GM10248 (cell line): ENCODE measurements around the gene SLC16A12.

ENCODE experiments used
- CTCF ChIA-PET: fragments of 300-600 bp; sonication (Branson Sonifier 250); formaldehyde crosslinking; extraction: SDS; loops from one replicate; lab custom pipeline; 2021; ENCODE audit warnings: antibody characterized with exemption; lab: Yijun Ruan, JAX
- POLR2A ChIA-PET: fragments of 350-650 bp; sonication (Branson Sonifier 250); formaldehyde crosslinking; extraction: SDS; loops from one replicate; lab custom pipeline; 2020; ENCODE audit warnings: antibody characterized with exemption; lab: Yijun Ruan, JAX
- DNase-seq: peaks from one replicate; pipeline ENCODE4 v3.0.0; 2012; ENCODE audit errors: extremely low spot score
- CTCF ChIP-seq: IDR thresholded peaks from 2 replicates; pipeline ENCODE4 v1.5.1; 2012; ENCODE audit warnings: mild to moderate bottlenecking, low read depth; ENCODE audit errors: extremely low read depth, missing control alignments, control extremely low read depth

The SLC16A12 gene

GRCh38 chr10:89494068-89494467 is 41.3 kb downstream of the SLC16A12 start:
- TF ChIP-seq CTCF: no peak
- CTCF ChIA-PET: interaction anchor here (1.1 kb wide), 1 partner anchor 28 kb away, joined by 5 read pairs; no protein-coding TSS in a partner anchor
- DNase-seq: no peak
- POLR2A ChIA-PET: no interaction called here

- CTCF ChIA-PET: interaction anchor here (1.4 kb wide), 1 partner anchor 47 kb away, joined by 3 read pairs; no protein-coding TSS in a partner anchor
- TF ChIP-seq CTCF: no peak
- DNase-seq: no peak
- POLR2A ChIA-PET: no interaction called here
Measured at GRCh38 chr10:89491932-89492331, 43.5 kb downstream of the SLC16A12 start.

- CTCF ChIA-PET: interaction anchor here (1.8 kb wide), 1 partner anchor 9 kb away, joined by 6 read pairs; no protein-coding TSS in a partner anchor
Measured at GRCh38 chr10:89490596-89491335, 44.6 kb downstream of the SLC16A12 start.

GRCh38 chr10:89482256-89482655 is 53.1 kb downstream of the SLC16A12 start:
- DNase-seq: no peak
- POLR2A ChIA-PET: no interaction called here
- no peak for TF ChIP-seq CTCF
- CTCF ChIA-PET: no interaction called here

More at GRCh38 chr10:89490596-89491335, 44.6 kb downstream of the SLC16A12 start:
- no peak for TF ChIP-seq CTCF
- POLR2A ChIA-PET: no interaction called here
- DNase-seq: no peak

- ChIA-PET CTCF (no interaction called here), POLR2A (no interaction called here)
- DNase-seq: no peak
- TF ChIP-seq CTCF: no peak
Measured at GRCh38 chr10:89481662-89482061, 53.7 kb downstream of the SLC16A12 start.

- DNase-seq: no peak
- POLR2A ChIA-PET: no interaction called here
- TF ChIP-seq CTCF: no peak
- CTCF ChIA-PET: interaction anchor here (0.9 to 1.6 kb wide), 3 partner anchors 8 to 21 kb away, joined by 3 to 5 read pairs (median 3); no protein-coding TSS in a partner anchor
Measured at GRCh38 chr10:89479771-89480446, 55.5 kb downstream of the SLC16A12 start.
